Central memory CD8-positive, alpha-beta T cell (primary cell): Measurements from ENCODE around the gene PARVA.

Experiments used
- ATAC-seq: fragments of 150-1000 bp; cut with Tn5 transposase; replicated peaks from 2 replicates; pipeline ENCODE4 v1.10.0; 2022; ENCODE audit warnings: mild to moderate bottlenecking, moderate FRiP score, moderate number of reproducible peaks; ENCODE audit not compliant: poor library complexity, severe bottlenecking; ENCODE audit errors: extremely low read depth
- DNase-seq, 2 donors: peaks; one replicate each; pipeline ENCODE4 v3.0.0; 2021; ENCODE audit warnings: low spot score in 2 of 2
- H3K27ac Mint-ChIP-seq: one replicate; pipeline ENCODE4 v1.8.0; 2022; ENCODE audit warnings: low read depth, mild to moderate bottlenecking, moderate library complexity, mixed read lengths
- H3K27me3 Mint-ChIP-seq: one replicate; pipeline ENCODE4 v1.8.0; 2022; ENCODE audit warnings: mixed read lengths
- H3K36me3 Mint-ChIP-seq: one replicate; pipeline ENCODE4 v1.8.0; 2022; ENCODE audit warnings: mild to moderate bottlenecking, moderate library complexity, mixed read lengths; ENCODE audit not compliant: insufficient read depth
- H3K4me1 Mint-ChIP-seq: one replicate; pipeline ENCODE4 v1.8.0; 2022; ENCODE audit warnings: mixed read lengths
- H3K4me3 Mint-ChIP-seq: one replicate; pipeline ENCODE4 v1.8.0; 2022; ENCODE audit warnings: mild to moderate bottlenecking, moderate library complexity, mixed read lengths
- H3K9me3 Mint-ChIP-seq: one replicate; pipeline ENCODE4 v1.8.0; 2022; ENCODE audit warnings: mixed read lengths

The PARVA gene

GRCh38 chr11:12414611-12415010 lies 37.2 kb downstream of the PARVA start:
- Mint-ChIP-seq H3K4me3 (no peak overlapping the region), H3K27ac (no peak overlapping the region)
- ATAC-seq, result no peak

GRCh38 chr11:12415342-12415966 lies 38.1 kb downstream of the PARVA start:
- H3K36me3 Mint-ChIP-seq, result no peaks in the 10 kb centered on the region
- no peak overlapping the region for H3K4me3 Mint-ChIP-seq
- DNase-seq, result no peak
- no peaks in the 10 kb centered on the region for H3K4me1 Mint-ChIP-seq
- H3K27ac Mint-ChIP-seq, result no peak overlapping the region
- no peak for ATAC-seq
- H3K27me3 Mint-ChIP-seq, result peaks cover 48% of the 10 kb centered on the region
- H3K9me3 Mint-ChIP-seq, result no peaks in the 10 kb centered on the region

More at GRCh38 chr11:12414611-12415010, 37.2 kb downstream of the PARVA start:
- Mint-ChIP-seq H3K36me3 (no peaks in the 10 kb centered on the region), H3K9me3 (no peaks in the 10 kb centered on the region), H3K4me1 (no peaks in the 10 kb centered on the region), H3K27me3 (peaks cover 55% of the 10 kb centered on the region)
- no peak for DNase-seq

GRCh38 chr11:12416552-12416951 lies 39.2 kb downstream of the PARVA start:
- Mint-ChIP-seq H3K4me3 (no peak overlapping the region), H3K36me3 (no peaks in the 10 kb centered on the region), H3K27ac (no peak overlapping the region), H3K4me1 (no peaks in the 10 kb centered on the region), H3K27me3 (peaks cover 42% of the 10 kb centered on the region), H3K9me3 (no peaks in the 10 kb centered on the region)
- no peak for DNase-seq
- no peak for ATAC-seq

GRCh38 chr11:12417691-12418611 lies 40.6 kb downstream of the PARVA start:
- H3K4me1 Mint-ChIP-seq, result no peaks in the 10 kb centered on the region
- no peak for DNase-seq
- H3K9me3 Mint-ChIP-seq, result no peaks in the 10 kb centered on the region
- H3K36me3 Mint-ChIP-seq, result no peaks in the 10 kb centered on the region
- H3K27ac Mint-ChIP-seq, result no peak overlapping the region
- no peak for ATAC-seq
- no peak overlapping the region for H3K4me3 Mint-ChIP-seq
- peaks cover 28% of the 10 kb centered on the region for H3K27me3 Mint-ChIP-seq

GRCh38 chr11:12420040-12420439 lies 42.7 kb downstream of the PARVA start:
- Mint-ChIP-seq H3K4me1 (no peaks in the 10 kb centered on the region), H3K27me3 (peaks cover 21% of the 10 kb centered on the region), H3K36me3 (no peaks in the 10 kb centered on the region), H3K9me3 (no peaks in the 10 kb centered on the region), H3K4me3 (no peak overlapping the region), H3K27ac (no peak overlapping the region)
- ATAC-seq (no peak), DNase-seq (no peak)

GRCh38 chr11:12420706-12421105 lies 43.3 kb downstream of the PARVA start:
- no peak for ATAC-seq

GRCh38 chr11:12421386-12421785 lies 44.0 kb downstream of the PARVA start:
- Mint-ChIP-seq H3K36me3 (no peaks in the 10 kb centered on the region), H3K4me1 (no peaks in the 10 kb centered on the region), H3K27ac (no peak overlapping the region), H3K27me3 (peaks cover 24% of the 10 kb centered on the region), H3K9me3 (no peaks in the 10 kb centered on the region), H3K4me3 (no peak overlapping the region)
- no peak for DNase-seq
- no peak for ATAC-seq

More at GRCh38 chr11:12420706-12421105, 43.3 kb downstream of the PARVA start:
- Mint-ChIP-seq H3K27me3 (peaks cover 26% of the 10 kb centered on the region), H3K4me1 (no peaks in the 10 kb centered on the region), H3K27ac (no peak overlapping the region), H3K36me3 (no peaks in the 10 kb centered on the region), H3K9me3 (no peaks in the 10 kb centered on the region), H3K4me3 (no peak overlapping the region)
- DNase-seq, result no peak

- Mint-ChIP-seq H3K27ac (no peak overlapping the region), H3K4me3 (no peak overlapping the region), H3K27me3 (peaks cover 19% of the 10 kb centered on the region), H3K36me3 (no peaks in the 10 kb centered on the region), H3K4me1 (no peaks in the 10 kb centered on the region), H3K9me3 (no peaks in the 10 kb centered on the region)
- ATAC-seq (no peak), DNase-seq (no peak)
Observed at GRCh38 chr11:12426176-12426575, 48.8 kb downstream of the PARVA start.

GRCh38 chr11:12429155-12429554 lies 51.8 kb downstream of the PARVA start:
- ATAC-seq (no peak), DNase-seq (no peak)
- peaks cover 20% of the 10 kb centered on the region for H3K27me3 Mint-ChIP-seq
- no peak overlapping the region for H3K27ac Mint-ChIP-seq
- H3K9me3 Mint-ChIP-seq, result no peaks in the 10 kb centered on the region
- no peaks in the 10 kb centered on the region for H3K36me3 Mint-ChIP-seq
- no peaks in the 10 kb centered on the region for H3K4me1 Mint-ChIP-seq
- H3K4me3 Mint-ChIP-seq, result no peak overlapping the region

- H3K27me3 Mint-ChIP-seq, result peaks cover 22% of the 10 kb centered on the region
- no peaks in the 10 kb centered on the region for H3K9me3 Mint-ChIP-seq
- no peak for ATAC-seq
- no peak overlapping the region for H3K27ac Mint-ChIP-seq
- DNase-seq, result no peak
- H3K4me1 Mint-ChIP-seq, result no peaks in the 10 kb centered on the region
- H3K4me3 Mint-ChIP-seq, result no peak overlapping the region
- no peaks in the 10 kb centered on the region for H3K36me3 Mint-ChIP-seq
Observed at GRCh38 chr11:12430351-12430750, 53.0 kb downstream of the PARVA start.

GRCh38 chr11:12430954-12431595 lies 53.7 kb downstream of the PARVA start:
- Mint-ChIP-seq H3K9me3 (no peaks in the 10 kb centered on the region), H3K4me1 (no peaks in the 10 kb centered on the region), H3K27ac (no peak overlapping the region), H3K27me3 (peaks cover 22% of the 10 kb centered on the region), H3K36me3 (no peaks in the 10 kb centered on the region), H3K4me3 (no peak overlapping the region)
- DNase-seq (no peak), ATAC-seq (no peak)

GRCh38 chr11:12432507-12432906 lies 55.1 kb downstream of the PARVA start:
- H3K4me3 Mint-ChIP-seq, result no peak overlapping the region
- ATAC-seq (no peak), DNase-seq (no peak)
- no peaks in the 10 kb centered on the region for H3K4me1 Mint-ChIP-seq
- no peaks in the 10 kb centered on the region for H3K36me3 Mint-ChIP-seq
- H3K27ac Mint-ChIP-seq, result no peak overlapping the region
- no peaks in the 10 kb centered on the region for H3K9me3 Mint-ChIP-seq
- peaks cover 30% of the 10 kb centered on the region for H3K27me3 Mint-ChIP-seq
